ENCODE measurements around the gene KRT32.

KRT32 gene

GRCh38 chr17:41466988-41467387, at the start of gene KRT32:
Gene KRT32 (minus strand): TSS chr17:41467386. CDS start chr17:41467325, 61 bp downstream.
- DNase-seq (ENCODE audit: low read depth in 2 of 2, low spot score in 1 of 2), result no peak

GRCh38 chr17:41516830-41517283, 49.7 kb upstream of the KRT32 start:
- no peak for DNase-seq (ENCODE audit: low read depth in 2 of 2, low spot score in 1 of 2)

GRCh38 chr17:41516147-41516829, 49.1 kb upstream of the KRT32 start:
- DNase-seq (ENCODE audit: low read depth in 2 of 2, low spot score in 1 of 2), result no peak

- DNase-seq (ENCODE audit: low read depth in 2 of 2, low spot score in 1 of 2), result no peak
Observed at GRCh38 chr17:41513168-41513547, 46.0 kb upstream of the KRT32 start.

- no peak for DNase-seq (ENCODE audit: low read depth in 2 of 2, low spot score in 1 of 2)
Observed at GRCh38 chr17:41512546-41513167, 45.5 kb upstream of the KRT32 start.

- no peak for DNase-seq (ENCODE audit: low read depth in 2 of 2, low spot score in 1 of 2)
Observed at GRCh38 chr17:41511716-41512115, 44.5 kb upstream of the KRT32 start.

GRCh38 chr17:41511116-41511515, 43.9 kb upstream of the KRT32 start:
- no peak for DNase-seq (ENCODE audit: low read depth in 2 of 2, low spot score in 1 of 2)

- no peak for DNase-seq (ENCODE audit: low read depth in 2 of 2, low spot score in 1 of 2)
Observed at GRCh38 chr17:41510251-41511065, 43.3 kb upstream of the KRT32 start.

- no peak for DNase-seq (ENCODE audit: low read depth in 2 of 2, low spot score in 1 of 2)
Observed at GRCh38 chr17:41507315-41507880, 40.2 kb upstream of the KRT32 start.

GRCh38 chr17:41505809-41506767, 38.9 kb upstream of the KRT32 start:
- no peak for DNase-seq (ENCODE audit: low read depth in 2 of 2, low spot score in 1 of 2)

GRCh38 chr17:41505007-41505808, 38.0 kb upstream of the KRT32 start, which contains the start of gene KRT13:
Gene KRT13 (minus strand): TSS chr17:41505612. CDS start chr17:41505550, 62 bp downstream.
- DNase-seq (ENCODE audit: low read depth in 2 of 2, low spot score in 1 of 2), result no peak

- no peak for DNase-seq (ENCODE audit: low read depth in 2 of 2, low spot score in 1 of 2)
Observed at GRCh38 chr17:41504246-41504977, 37.2 kb upstream of the KRT32 start.

- no peak for DNase-seq (ENCODE audit: low read depth in 2 of 2, low spot score in 1 of 2)
Observed at GRCh38 chr17:41503202-41503601, 36.0 kb upstream of the KRT32 start.

GRCh38 chr17:41500131-41500911, 33.1 kb upstream of the KRT32 start:
- no peak for DNase-seq (ENCODE audit: low read depth in 2 of 2, low spot score in 1 of 2)

- no peak for DNase-seq (ENCODE audit: low read depth in 2 of 2, low spot score in 1 of 2)
Observed at GRCh38 chr17:41499714-41500113, 32.5 kb upstream of the KRT32 start.

GRCh38 chr17:41498276-41498675, 31.1 kb upstream of the KRT32 start:
- DNase-seq (ENCODE audit: low read depth in 2 of 2, low spot score in 1 of 2), result no peak

- DNase-seq (ENCODE audit: low read depth in 2 of 2, low spot score in 1 of 2), result peak in 1 of 2 donors; percentile 9
Observed at GRCh38 chr17:41496803-41497484, 29.8 kb upstream of the KRT32 start.

- DNase-seq (ENCODE audit: low read depth in 2 of 2, low spot score in 1 of 2), result no peak
Observed at GRCh38 chr17:41494524-41494923, 27.3 kb upstream of the KRT32 start.
